NCI-H1930 (cell line): Measurements from ENCODE around the gene CD70.
A peak's percentile ranks its signal among the peaks of the same experiment; 100 is the strongest.
"Not testable (repeated sequence)": the region's sequence is repeated elsewhere in the genome, so short reads cannot be mapped to it uniquely, and the experiment has no call there.

Experiments used
- DNase-seq, 2 experiments: peaks; one replicate each; lab custom pipeline; 2025; lab: John Stamatoyannopoulos, UW

CD70 gene

DNA sequence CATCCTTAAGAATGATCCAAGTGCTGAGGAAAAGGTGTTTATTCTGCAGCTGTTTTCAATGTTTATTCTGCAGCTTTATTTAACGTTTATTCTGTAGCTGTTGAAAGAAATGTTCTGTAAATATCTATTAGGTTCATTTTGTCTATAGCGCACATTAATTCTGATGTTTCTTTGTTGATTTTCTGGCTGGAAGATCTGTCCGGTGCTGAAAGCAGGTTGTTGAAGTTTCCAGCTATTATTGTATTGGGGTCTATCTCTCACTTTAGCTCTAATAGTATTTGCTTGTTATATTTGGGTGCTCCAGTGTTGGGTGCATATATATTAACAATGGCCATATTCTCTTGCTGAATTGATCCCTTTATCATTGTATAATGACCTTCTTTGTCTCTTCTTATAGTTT lies 20.2 kb downstream of the CD70 start:
- DNase-seq: no peak

DNA sequence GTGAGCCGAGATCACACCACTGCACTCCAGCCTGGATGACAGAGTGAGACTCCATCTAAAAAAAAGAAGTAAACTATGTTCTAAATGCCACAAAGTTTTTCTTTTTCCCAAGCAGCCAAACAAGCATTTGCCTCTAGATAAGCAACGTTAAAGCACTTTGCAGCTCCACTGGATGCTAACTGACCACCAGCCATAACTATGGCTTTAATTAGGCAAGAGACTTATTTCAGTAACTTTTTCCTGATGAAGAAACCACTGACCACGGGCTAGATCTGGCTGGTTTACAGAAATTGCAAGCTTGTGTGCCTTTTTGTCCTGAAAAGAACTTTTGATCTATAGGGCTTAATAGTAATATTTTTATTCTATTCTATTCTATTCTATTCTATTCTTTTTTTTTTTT lies 22.1 kb downstream of the CD70 start:
- DNase-seq: no peak

GRCh38 chr19:6568010-6568526 lies 22.9 kb downstream of the CD70 start:
- DNase-seq: no peak

GRCh38 chr19:6566727-6567126 lies 24.2 kb downstream of the CD70 start:
- not testable (repeated sequence) for DNase-seq

DNA sequence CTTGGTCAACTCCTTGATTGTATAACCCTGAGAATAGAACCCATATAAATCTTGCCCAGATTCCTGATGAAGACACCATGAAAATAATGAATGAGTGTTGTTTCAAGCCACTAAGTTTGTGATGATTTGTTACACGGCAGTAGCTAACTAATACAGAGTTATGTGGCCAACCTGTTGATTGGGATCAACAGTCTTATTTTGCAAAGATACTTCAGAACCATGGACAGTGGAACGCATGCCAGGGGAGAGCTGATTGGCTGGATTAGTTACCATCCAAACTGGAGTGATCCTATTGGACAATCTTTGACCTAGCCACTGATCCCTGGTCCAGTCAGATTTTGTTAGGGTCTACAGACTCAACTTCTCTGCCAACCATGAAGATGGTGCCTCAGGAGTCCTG lies 26.6 kb downstream of the CD70 start:
- no peak for DNase-seq

DNA sequence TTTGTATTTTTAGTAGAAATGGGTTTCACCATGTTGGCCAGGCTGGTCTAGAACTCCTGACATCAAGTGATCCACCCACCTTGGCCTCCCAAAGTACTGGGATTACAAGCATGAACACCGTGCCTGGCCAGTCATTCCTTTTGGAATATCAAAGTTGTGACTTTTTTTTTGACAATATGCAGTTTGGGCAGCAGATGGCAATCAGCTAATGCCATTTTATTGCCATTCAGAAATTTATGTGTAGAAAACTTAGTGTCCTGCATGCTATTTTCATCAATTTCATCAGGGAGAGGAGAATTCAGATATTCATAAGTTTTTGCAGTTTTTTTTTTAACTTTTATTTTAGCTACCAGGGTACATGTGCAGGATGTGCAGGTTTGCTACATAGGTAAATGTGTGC lies 28.5 kb downstream of the CD70 start:
- DNase-seq: not testable (repeated sequence)

- DNase-seq: no peak
Measured at GRCh38 chr19:6556480-6557195, 34.3 kb downstream of the CD70 start.

- no peak for DNase-seq
Measured at GRCh38 chr19:6556043-6556449, 34.9 kb downstream of the CD70 start.

DNA sequence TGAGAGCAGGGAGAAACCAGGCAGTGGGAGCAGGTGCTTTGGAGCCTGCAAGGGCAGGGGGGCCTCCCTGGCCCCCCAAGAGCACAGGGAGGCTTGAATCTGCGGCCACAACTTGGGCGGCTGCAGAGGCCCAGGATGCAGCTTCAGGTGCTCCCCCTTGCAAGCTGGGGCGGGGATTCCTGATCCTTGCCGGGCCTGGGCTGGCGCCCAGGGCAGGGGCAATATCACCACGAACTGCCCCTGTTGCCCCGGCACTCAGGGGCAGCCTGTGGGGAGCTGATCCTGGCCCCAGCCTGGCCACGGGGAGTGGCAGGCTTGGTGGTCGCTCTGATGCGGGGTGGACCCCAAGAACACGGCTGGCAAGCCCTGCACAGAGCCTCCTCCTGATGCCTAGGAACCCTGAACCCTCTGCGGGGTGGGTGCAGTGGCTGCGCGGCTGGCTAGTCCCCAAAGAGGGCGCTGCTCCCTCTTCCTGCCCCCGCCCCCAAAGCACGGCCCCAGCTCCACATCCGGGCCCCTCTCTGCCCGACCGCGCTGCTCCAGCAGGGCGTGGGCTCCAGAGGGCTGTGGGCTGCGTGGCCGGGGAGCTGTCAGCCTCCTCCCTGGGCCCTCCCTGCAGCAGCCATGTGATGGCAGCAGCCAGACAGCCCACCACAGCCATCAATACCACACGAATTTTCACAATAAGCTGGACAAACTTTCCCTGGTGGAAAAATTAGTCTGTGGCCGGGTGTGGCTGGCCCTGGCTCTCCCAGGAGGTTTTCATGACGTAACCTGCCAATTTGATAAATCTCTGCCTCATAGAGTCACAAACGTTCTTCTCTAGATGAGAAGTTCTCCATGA lies 39.1 kb downstream of the CD70 start:
- peak in 1 of 2 experiments; percentile 26 for DNase-seq

GRCh38 chr19:6551091-6551490 lies 39.9 kb downstream of the CD70 start:
- no peak for DNase-seq

- DNase-seq: not testable (repeated sequence)
Measured at GRCh38 chr19:6550679-6551078, 40.3 kb downstream of the CD70 start.

DNA sequence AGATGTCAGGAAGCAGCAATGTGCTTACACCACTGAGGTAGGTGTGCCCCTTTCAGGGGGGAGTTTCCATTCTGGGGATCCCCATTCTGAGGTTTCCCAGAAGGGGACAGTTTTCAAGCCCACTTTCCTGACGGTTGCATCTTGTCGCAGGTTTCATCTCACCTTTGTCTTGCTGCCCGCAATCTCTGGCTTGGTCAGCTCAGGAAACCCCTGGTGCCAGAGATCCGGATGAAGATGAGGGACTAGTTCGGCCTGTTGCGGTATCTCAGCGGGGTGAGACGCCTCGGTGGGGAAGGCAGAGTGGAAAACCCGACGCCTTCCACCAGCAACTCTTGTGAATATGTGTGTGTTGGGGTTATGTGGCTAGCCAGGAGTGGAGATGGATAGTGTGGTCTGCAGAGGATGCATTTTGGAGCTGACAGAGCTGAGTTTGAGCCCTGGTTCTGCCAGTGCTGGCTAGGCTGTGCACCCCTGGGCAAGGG lies 47.0 kb downstream of the CD70 start:
- DNase-seq: no peak

DNA sequence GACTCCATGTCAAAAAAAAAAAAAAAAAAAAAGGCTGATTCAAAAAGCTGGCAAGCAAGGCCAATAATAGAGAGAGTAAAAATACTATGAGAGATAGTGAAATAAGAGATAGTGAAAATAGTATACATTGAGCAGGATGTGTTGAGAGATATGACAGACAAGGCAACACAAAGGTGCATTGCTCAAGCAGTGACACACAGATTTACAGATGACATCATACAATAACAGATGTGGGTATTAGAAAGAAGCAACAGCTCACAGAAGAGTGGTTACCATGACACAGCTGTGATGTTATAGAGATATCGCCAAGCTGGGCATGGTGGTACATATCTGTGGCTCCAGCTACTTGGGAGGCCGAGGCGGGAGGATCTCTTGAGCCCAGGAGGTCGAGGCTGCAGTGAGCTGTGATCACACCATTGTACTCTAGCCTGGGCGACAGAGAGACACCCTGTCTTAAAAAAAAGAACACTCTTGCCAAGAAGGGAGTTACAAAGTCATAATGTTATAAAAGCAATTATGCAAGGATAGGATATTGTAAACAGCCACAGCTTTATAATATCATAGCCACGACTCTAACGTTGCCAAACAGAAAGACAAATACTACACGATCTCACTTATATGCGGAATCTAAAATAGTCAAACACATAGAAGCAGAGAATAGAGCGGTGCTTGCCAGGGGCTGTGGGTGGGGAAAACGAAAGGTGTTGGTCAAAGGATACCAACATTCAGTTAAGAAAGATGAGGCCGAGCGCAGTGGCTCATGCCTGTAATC lies 49.8 kb downstream of the CD70 start:
- DNase-seq: no peak

DNA sequence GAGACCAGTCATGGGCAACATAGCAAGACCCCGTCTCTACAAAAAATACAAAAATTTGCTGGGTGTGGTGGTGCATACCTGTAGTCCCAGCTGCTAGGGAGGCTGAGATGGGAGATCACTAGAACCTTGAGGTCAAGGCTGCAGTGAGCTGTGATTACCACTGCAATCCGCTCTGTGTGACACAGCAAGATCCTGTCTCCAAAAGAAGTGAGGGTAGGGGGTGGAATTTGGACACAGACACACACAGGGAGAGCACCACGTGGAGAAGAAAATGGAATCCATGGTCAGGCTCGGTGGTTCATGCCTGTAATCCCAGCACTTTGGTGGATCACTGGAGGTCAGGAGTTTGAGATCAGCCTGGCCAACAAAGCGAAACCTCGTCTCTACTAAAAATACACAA lies 51.4 kb downstream of the CD70 start:
- DNase-seq: no peak
